Kidney (tissue), 14 donors: Measurements from ENCODE around the gene WDR7. TPM values are rescaled to one million over a fixed set of nuclear protein-coding genes. Genes with fewer than 3 reads are reported as not detected.

Experiments
- DNase-seq, 5 donors: peaks; one replicate each; pipeline ENCODE4 v3.0.0-alpha.2; 2013 to 2020
- FAIRE-seq: peaks from 2 replicates; lab custom pipeline; 2012; peaks lifted over from hg19 to GRCh38; lab: Jason Lieb, UNC
- H3K27ac ChIP-seq, 2 donors: one replicate each; pipeline ENCODE4 v1.7.0; 2013; ENCODE audit warnings: low read depth in 2 of 2, low read length in 2 of 2, inconsistent platforms in 1 of 2
- H3K27me3 ChIP-seq: one replicate; pipeline ENCODE4 v1.7.1; 2013; ENCODE audit warnings: low read length, inconsistent platforms; ENCODE audit not compliant: control insufficient read depth, insufficient read depth
- H3K36me3 ChIP-seq, 3 donors: one replicate each; pipeline versions ENCODE4 v1.7.0 to v1.7.1; 2013; ENCODE audit warnings: low read length in 3 of 3, control low read depth in 1 of 3, inconsistent platforms in 1 of 3; ENCODE audit not compliant: insufficient read depth in 3 of 3, control insufficient read depth in 2 of 3
- H3K4me1 ChIP-seq, 3 donors: one replicate each; pipeline versions ENCODE4 v1.7.0 to v1.7.1; 2013; ENCODE audit warnings: low read length in 3 of 3, inconsistent platforms in 1 of 3, low read depth in 1 of 3; ENCODE audit not compliant: control insufficient read depth in 2 of 3, insufficient read depth in 2 of 3
- H3K4me3 ChIP-seq, 3 donors: one replicate each; pipeline versions ENCODE4 v1.7.0 to v1.8.1; 2013; ENCODE audit warnings: low read length in 3 of 3, control low read depth in 1 of 3, inconsistent platforms in 1 of 3
- H3K9ac ChIP-seq, 3 donors: one replicate each; pipeline versions ENCODE4 v1.7.0 to v1.7.1; 2013; ENCODE audit warnings: low read length in 3 of 3, control low read depth in 1 of 3, inconsistent platforms in 1 of 3
- H3K9me3 ChIP-seq, 3 donors: one replicate each; pipeline versions ENCODE4 v1.7.0 to v1.7.1; 2013; ENCODE audit warnings: low read length in 3 of 3, control low read depth in 1 of 3, inconsistent platforms in 1 of 3; ENCODE audit not compliant: control insufficient read depth in 2 of 3, insufficient read depth in 1 of 3
- CTCF ChIP-seq: IDR thresholded peaks from 3 replicates; pipeline ENCODE4 v1.5.1; 2012; ENCODE audit warnings: mild to moderate bottlenecking, moderate library complexity, borderline replicate concordance; ENCODE audit not compliant: insufficient read depth; ENCODE audit errors: extremely low read depth
- intact Hi-C: fragments of 100-400 bp; cut with DNase I; formaldehyde crosslinking; loops from one replicate; pipeline ENCODE4 v1.11.1; 2022
- polyA plus RNA-seq: library from polyadenylated mRNA; stranded (reverse); fragments of 350-450 nt; fragmentation: Illumina TruSeq; extraction: RNeasy Lipid Tissue Mini Kit (QIAGEN cat#74804); gene quantifications from one replicate; pipeline ENCODE4 v1.2.3, GENCODE V29; 2014; ENCODE audit warnings: low read depth, low replicate concordance; ENCODE audit not compliant: insufficient read depth
- total RNA-seq: library from RNA; stranded (reverse); fragmentation: NEBNext Ultra II Directional; extraction: Animal tissue kit (Norgen Biotek cat#: 25700); gene quantifications from one replicate; pipeline ENCODE4 v1.2.1, GENCODE V29; 2021
- donor health status: control.
- donor health status: control.
- donor health status: control.
- donor health status: control.
- donor health status: control.
- donor health status: DM: yes; HTN: yes; CAD: no.
- donor health status: Normal renal cell carcinoma (clear cell type).

WDR7 gene
- total and polyA plus RNA-seq, 2 donors from 2014 or later: 7.3 to 34.4 TPM

GRCh38 chr18:56982766-56983165, 331.6 kb downstream of the WDR7 start:
- DNase-seq: no peak
- Histone ChIP-seq H3K27me3 (no peaks in the 10 kb centered on the region), H3K27ac (no peak overlapping the region), H3K4me1 (no peaks in the 10 kb centered on the region), H3K36me3 (no peaks in the 10 kb centered on the region), H3K9me3 (no peaks in the 10 kb centered on the region), H3K9ac (no peak overlapping the region), H3K4me3 (no peak overlapping the region)
- TF ChIP-seq CTCF: no peak
- intact Hi-C loops: no loop called here
- FAIRE-seq: no peak

- FAIRE-seq (no peak), DNase-seq (no peak)
- no peak for TF ChIP-seq CTCF
- H3K9ac ChIP-seq: no peak overlapping the region
- no peaks in the 10 kb centered on the region for H3K27me3 ChIP-seq
- no peaks in the 10 kb centered on the region for H3K36me3 ChIP-seq
- H3K27ac ChIP-seq: no peak overlapping the region
- no peak overlapping the region for H3K4me3 ChIP-seq
- H3K4me1 ChIP-seq: no peaks in the 10 kb centered on the region
- no peaks in the 10 kb centered on the region for H3K9me3 ChIP-seq
- intact Hi-C loops: no loop called here
Observed at GRCh38 chr18:56983275-56983992, 332.3 kb downstream of the WDR7 start.

GRCh38 chr18:56984731-56985130, 333.6 kb downstream of the WDR7 start:
- FAIRE-seq: no peak
- H3K4me3 ChIP-seq: no peak overlapping the region
- H3K9me3 ChIP-seq: no peaks in the 10 kb centered on the region
- no peak overlapping the region for H3K27ac ChIP-seq
- no peak for TF ChIP-seq CTCF
- no peak for DNase-seq
- no peak overlapping the region for H3K9ac ChIP-seq
- intact Hi-C loops: no loop called here
- H3K4me1 ChIP-seq: no peaks in the 10 kb centered on the region
- H3K36me3 ChIP-seq: no peaks in the 10 kb centered on the region
- no peaks in the 10 kb centered on the region for H3K27me3 ChIP-seq

- Histone ChIP-seq H3K9ac (no peak overlapping the region), H3K4me3 (no peak overlapping the region), H3K27me3 (no peaks in the 10 kb centered on the region), H3K27ac (no peak overlapping the region), H3K9me3 (no peaks in the 10 kb centered on the region), H3K4me1 (no peaks in the 10 kb centered on the region), H3K36me3 (no peaks in the 10 kb centered on the region)
- no peak for TF ChIP-seq CTCF
- FAIRE-seq (no peak), DNase-seq (no peak)
- intact Hi-C loops: no loop called here
Observed at GRCh38 chr18:56986829-56987228, 335.7 kb downstream of the WDR7 start.
